IPS DF 4.7 (cell line): ENCODE results near the gene BICDL1.

Experiments
- DNase-seq: peaks from one replicate; pipeline ENCODE4 v3.0.0-alpha.2; 2013; ENCODE audit warnings: low spot score; ENCODE audit errors: extremely low read depth

Gene BICDL1

DNA sequence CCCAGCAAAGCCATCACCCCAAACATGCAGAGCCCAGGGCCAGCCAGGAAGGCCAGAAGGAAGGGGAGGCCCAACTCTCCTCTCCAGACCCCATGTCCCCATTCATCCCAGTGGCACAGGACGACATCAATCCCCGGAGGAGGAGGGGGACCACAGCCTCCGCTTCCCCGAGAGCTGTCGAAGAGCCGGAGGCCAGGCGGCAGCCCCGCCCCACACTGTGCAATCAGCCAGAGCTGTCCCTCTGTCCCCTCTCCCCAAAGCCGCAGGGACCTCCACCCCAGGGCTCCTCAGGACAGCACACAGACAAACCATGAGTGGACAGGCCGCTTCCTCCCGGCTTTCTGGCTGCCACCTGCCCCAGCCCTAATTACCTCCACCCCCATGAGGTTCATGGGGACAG, 110.7 kb downstream of the BICDL1 start:
- no peak for DNase-seq

DNA sequence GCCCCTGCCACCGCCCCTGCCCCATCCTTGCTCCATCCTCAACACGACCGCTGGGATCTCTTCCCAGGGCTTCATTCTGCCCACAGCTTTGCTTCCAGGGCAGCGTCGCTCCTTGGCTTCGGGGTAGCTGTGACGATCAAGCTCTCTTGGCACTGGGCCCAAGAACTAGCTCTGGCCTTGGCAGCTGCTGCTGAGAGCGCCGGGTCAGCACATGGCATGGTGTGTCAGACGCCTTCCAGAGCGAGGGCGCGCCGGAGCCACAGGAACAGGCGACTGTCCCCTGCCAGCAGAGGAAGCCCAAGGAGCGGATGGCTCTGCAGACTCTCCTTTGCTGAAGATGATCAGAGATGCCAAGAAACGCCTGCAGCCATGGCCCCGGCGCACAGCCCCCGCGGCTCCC, 111.6 kb downstream of the BICDL1 start:
- no peak for DNase-seq

DNA sequence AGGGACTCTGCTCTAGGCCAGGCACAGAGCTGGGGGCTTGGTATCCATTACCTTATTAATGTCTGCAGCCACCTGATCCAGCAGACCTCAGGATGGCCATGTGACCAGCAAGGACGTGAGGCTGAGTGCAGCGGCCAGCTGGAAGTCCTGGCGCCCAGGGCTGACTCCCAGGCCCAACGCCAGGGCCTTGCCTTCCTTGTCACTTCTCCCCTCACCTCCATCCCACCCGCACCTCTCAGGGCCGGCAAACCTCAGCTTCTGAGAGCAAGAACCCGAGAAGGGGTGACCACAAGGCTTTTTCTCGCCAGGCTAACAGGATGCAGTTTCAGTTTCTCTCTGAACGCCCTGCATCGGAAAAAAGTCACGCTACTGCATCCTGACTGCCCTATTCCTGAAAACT, 112.1 kb downstream of the BICDL1 start:
- DNase-seq: no peak

- DNase-seq: no peak
Observed at GRCh38 chr12:120101617-120102016, 112.6 kb downstream of the BICDL1 start.

GRCh38 chr12:120102189-120103043, 113.4 kb downstream of the BICDL1 start:
- no peak for DNase-seq

DNA sequence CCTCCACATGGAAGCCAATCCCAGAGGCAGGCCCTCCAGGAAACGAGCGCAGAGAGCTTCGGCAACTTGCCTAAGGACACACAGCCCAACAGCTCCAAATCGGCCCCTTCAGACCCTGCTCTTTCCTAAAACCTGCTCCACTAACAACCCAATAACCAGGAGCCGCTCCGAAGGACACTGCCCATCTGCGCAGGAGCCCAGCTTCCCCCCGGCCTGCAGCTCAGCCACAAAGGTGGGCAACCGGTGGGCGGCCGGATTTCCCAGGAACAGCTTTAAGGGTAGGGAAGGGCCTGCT, 114.0 kb downstream of the BICDL1 start:
- no peak for DNase-seq

DNA sequence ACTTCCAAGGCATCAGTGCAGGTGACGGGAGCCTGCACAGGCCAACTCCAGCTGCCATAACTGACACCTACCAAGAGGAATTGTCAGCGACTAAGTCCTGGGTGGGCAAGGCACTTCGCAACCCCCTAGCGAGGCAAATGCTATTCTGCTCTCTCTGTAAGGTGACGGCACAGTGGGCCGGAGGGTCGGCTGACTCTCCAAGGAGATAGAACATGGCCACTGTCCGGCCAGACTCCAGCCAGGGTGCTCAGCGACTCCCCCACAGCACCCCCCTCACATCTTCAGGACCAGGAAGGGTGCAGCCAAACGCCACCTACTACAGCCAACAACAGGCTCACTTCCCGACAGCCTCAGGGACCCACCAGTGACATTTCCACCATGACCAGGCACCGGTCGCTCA, 114.3 kb downstream of the BICDL1 start:
- DNase-seq: no peak

GRCh38 chr12:120106151-120106550, 117.1 kb downstream of the BICDL1 start:
- DNase-seq: no peak

DNA sequence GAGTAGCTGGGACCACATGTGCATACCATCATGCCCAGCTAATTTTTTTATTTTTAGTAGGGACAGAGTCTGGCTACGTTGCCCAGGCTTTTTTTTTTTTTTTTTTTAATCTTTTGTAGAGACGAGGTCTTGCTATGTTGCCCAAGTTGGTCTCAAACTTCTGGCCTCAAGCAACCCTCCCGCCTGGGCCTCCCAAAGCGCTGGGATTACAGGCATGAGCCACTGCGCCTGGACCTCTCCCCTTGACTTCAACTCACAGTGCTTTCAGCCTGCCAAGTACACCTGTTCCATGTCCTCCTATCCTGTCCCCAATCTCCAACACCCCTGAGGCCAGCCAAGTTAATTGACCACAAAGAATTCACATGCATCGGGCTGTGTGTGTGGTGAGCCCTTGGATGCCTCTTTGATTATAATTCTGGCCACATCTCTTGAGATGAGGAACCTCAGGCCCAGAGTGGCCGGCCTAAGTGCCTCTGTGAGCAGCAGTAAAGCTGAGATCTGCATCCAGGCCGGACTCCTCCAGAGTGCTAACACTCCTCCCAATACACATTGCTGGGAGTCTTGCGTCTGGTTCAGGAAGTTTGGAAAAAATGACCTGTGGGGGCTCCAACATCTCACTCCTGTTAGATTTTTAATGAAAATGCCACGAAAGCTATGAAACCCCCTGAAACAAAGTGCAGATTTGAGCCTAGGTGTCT, 120.7 kb downstream of the BICDL1 start:
- no peak for DNase-seq

DNA sequence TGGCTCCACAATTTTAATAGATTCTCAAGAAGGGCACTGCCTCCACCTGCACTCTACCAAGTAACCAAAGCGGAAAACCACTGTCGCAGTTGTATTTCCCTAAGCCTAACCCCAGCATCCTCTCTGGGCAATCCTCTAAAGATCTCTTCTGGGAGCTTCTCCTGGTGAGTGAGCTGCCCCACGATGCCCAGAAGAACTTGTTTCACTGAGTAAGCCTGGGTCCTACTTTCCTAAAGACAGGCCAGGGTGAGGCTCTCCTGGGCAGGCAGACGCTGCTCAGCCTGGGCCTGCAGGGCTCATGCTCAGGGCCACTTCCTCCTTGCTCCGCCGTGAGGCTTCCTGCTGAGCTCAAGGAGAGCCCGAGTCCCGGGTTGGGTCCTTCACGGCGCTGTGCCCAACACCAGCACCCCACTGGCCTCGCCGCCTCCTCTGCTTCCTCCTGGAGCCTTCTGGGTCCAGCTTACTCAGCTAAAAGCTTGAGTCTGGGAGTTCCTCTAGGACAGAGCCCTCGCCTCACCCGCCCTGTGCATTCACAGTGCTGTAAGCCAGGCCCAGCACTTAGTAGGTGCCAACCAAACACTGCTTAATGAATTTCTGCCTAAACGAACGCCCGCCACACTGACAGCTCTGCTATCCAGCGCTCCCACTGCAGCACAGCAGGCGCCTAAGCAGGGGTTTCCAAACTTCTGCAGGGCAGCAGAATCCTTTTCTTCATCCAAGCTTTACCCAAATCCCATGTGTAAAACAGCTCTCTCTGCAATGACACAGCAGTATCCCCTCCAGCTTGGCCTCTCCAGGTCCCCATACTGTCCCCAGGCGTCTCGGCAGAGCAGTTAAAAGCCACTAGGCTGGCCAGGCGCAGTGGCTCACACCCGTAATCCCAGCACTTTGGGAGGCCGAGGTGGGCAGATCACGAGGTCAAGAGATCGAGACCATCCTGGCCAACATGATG, 121.8 kb downstream of the BICDL1 start:
- no peak for DNase-seq

- DNase-seq: no peak
Observed at GRCh38 chr12:120115066-120115465, 126.0 kb downstream of the BICDL1 start.

- DNase-seq: no peak
Observed at GRCh38 chr12:120115692-120116440, 126.8 kb downstream of the BICDL1 start.

DNA sequence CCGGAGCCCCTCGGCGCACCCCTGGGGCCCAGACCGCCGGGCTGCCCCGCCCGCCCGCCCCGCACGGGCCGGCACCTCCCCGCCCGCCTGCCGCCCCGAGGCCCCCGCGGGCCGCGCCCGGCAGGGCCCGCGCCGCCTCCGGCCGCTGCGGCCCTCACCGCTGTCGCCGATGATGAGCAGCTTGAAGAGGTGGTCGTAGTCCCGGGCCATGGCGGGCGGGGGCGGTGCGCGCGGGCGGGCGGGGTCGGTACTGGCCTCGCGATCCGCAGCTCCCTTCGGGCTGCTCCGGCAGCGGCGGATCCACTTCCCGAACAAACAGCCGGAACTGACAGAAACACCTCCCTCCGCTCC, 127.4 kb downstream of the BICDL1 start, which contains the start of gene RAB35:
Gene RAB35, minus strand, starts transcription at position 313 of the 351 bp plus-strand sequence. Its CDS starts 103 bp downstream, at position 210.
- DNase-seq: no peak

GRCh38 chr12:120116792-120117651, 128.0 kb downstream of the BICDL1 start:
- DNase-seq: no peak

GRCh38 chr12:120117961-120118320, 128.9 kb downstream of the BICDL1 start:
- DNase-seq: no peak

- no peak for DNase-seq
Observed at GRCh38 chr12:120118321-120119061, 129.5 kb downstream of the BICDL1 start.

DNA sequence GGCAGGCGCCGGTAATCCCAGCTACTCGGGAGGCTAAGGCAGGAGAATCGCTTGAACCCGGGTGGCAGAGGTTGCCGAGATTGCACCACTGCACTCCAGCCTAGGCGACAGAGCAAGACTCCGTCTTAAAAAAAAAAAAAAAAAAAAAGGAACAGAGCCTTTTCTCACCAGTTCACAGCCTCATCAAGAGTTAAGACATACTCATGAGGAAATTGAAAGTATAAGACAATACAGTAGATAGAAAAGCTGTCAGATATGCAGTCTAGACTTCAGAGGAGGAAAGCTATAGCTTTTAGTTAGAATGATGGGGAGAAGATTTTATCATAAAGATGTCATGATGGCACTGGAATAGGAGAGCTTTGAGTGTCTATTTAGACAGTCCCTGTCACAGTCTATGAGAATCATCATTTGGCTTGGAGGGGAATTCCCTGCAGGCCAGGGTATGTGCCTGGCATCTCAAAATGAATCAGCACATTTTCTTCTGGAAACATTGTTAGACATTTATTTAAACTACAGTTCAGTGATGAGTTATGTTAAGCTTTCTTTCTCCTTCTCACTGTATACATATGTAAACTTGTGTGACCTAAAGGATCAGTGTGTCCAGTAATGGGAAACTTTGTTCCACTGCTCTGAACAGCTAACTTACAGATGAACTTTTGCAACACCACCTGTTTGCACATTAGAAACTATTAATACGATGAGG, 130.4 kb downstream of the BICDL1 start:
- DNase-seq: no peak

DNA sequence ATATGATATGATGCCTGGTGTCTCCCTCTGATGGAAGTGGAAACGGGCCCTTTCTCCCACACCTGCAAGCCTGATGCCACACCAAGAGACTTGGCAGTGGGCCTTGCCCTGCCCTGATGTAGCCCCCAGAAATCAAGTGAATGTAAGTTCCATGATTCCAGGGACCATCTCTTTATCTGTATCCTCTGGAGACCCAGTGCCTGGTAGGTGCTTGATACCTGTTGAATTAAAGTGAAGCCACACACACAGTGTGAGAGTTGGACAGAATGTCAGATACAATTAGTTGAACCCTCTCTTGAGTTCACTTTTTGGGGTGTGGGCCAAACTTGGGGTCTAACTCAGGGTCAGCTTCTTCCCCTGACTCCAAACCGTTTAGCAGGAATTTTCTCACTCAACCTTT, 132.3 kb downstream of the BICDL1 start:
- DNase-seq: no peak

DNA sequence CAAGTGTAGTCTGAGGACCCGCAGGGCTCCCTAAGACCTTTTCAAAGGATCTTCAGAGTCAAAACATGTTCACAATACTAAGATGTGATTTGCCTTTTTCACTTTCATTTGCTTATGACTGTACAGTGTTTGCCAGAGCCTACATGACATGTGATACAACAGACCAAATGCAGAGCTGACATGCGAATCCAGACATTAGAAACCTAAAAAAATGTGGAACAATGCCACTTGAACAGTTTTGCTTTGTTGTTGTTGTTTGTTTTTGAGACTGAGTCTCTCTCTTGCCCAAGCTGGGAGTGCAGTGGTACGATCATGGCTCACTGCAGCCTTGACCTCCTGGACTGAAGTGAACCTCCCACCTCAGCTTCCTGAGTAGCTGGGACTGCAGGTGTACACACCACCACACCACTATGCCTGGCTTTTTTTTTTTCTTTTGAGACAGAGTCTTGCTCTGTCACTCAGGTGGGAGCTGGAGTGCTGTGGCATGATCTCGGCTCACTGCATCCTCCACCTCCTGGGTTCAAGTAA, 132.8 kb downstream of the BICDL1 start:
- DNase-seq: no peak
